HG03025 (cell line): ENCODE measurements around the gene ANKRD39.
"Not testable (repeated sequence)": the region's sequence is repeated elsewhere in the genome, so short reads cannot be mapped to it uniquely, and the experiment has no call there.

Experiments used
- ATAC-seq: cut with Tn5 transposase; IDR thresholded peaks from one replicate; pipeline ENCODE4 v1.9.1; 2021; ENCODE audit warnings: mild to moderate bottlenecking, moderate library complexity; ENCODE audit not compliant: unreplicated experiment, low FRiP score

The ANKRD39 gene

GRCh38 chr2:96874198-96874831 lies 16.5 kb upstream of the ANKRD39 start:
- ATAC-seq: no peak

GRCh38 chr2:96873651-96874096 lies 15.9 kb upstream of the ANKRD39 start:
- ATAC-seq: no peak

- no peak for ATAC-seq
Measured at GRCh38 chr2:96872591-96873349, 15.0 kb upstream of the ANKRD39 start.

- no peak for ATAC-seq
Measured at GRCh38 chr2:96870626-96871255, 12.9 kb upstream of the ANKRD39 start.

GRCh38 chr2:96869822-96870625 lies 12.2 kb upstream of the ANKRD39 start, which contains the start of gene SEMA4C:
Gene SEMA4C, minus strand, starts transcription at chr2:96870080. Its CDS starts 2,194 bp downstream, at chr2:96867886.
- no peak for ATAC-seq

GRCh38 chr2:96869281-96869821 lies 11.5 kb upstream of the ANKRD39 start:
- no peak for ATAC-seq

- no peak for ATAC-seq
Measured at GRCh38 chr2:96868555-96869280, 10.9 kb upstream of the ANKRD39 start.

GRCh38 chr2:96867756-96868554 lies 10.1 kb upstream of the ANKRD39 start:
- ATAC-seq: no peak

GRCh38 chr2:96866986-96867755 lies 9.4 kb upstream of the ANKRD39 start:
- no peak for ATAC-seq

GRCh38 chr2:96866586-96866985 lies 8.8 kb upstream of the ANKRD39 start:
- no peak for ATAC-seq

GRCh38 chr2:96866149-96866548 lies 8.3 kb upstream of the ANKRD39 start:
- no peak for ATAC-seq

GRCh38 chr2:96865654-96866053 lies 7.8 kb upstream of the ANKRD39 start:
- ATAC-seq: no peak

GRCh38 chr2:96864343-96865091 lies 6.7 kb upstream of the ANKRD39 start:
- no peak for ATAC-seq

GRCh38 chr2:96863575-96864342 lies 5.9 kb upstream of the ANKRD39 start:
- ATAC-seq: no peak

- not testable (repeated sequence) for ATAC-seq
Measured at GRCh38 chr2:96863056-96863455, 5.2 kb upstream of the ANKRD39 start.

- ATAC-seq: no peak
Measured at GRCh38 chr2:96861074-96861473, 3.3 kb upstream of the ANKRD39 start.
